ENCODE data around the gene CDH12. TPM values are rescaled to one million over a fixed set of nuclear protein-coding genes. Genes with fewer than 3 reads are reported as not detected.
"Not testable (repeated sequence)": the region's sequence is repeated elsewhere in the genome, so short reads cannot be mapped to it uniquely, and the experiment has no call there.

CDH12 gene
- total and polyA plus RNA-seq, 9 donors = 0.05 to 3.4 (median 0.28) TPM; not detected in 4

GRCh38 chr5:22531986-22532385 is 321.2 kb downstream of the CDH12 start:
- no peaks in the 10 kb centered on the region for H3K9me3 ChIP-seq
- H3K4me3 ChIP-seq = no peak overlapping the region
- TF ChIP-seq EP300 (IDR thresholded peaks at IDR 0.05) (no peak), CTCF (IDR thresholded peaks at IDR 0.05) (no peak), POLR2A (IDR thresholded peaks at IDR 0.05) (no peak)
- DNase-seq = no peak
- intact Hi-C loops (cut with DNase I) = no loop called here
- H3K4me1 ChIP-seq (ENCODE audit: insufficient read depth) = no peaks in the 10 kb centered on the region
- H3K27me3 ChIP-seq = no peaks in the 10 kb centered on the region
- no peak overlapping the region for H3K27ac ChIP-seq
- H3K36me3 ChIP-seq = no peaks in the 10 kb centered on the region
- WGBS, 3 donors = 55 to 77% (median 55%) methylated on average over 4 of the region's 4 CpGs

- intact Hi-C loops (cut with DNase I) = no loop called here
- H3K9me3 ChIP-seq = no peaks in the 10 kb centered on the region
- no peaks in the 10 kb centered on the region for H3K4me1 ChIP-seq (ENCODE audit: insufficient read depth)
- no peak overlapping the region for H3K4me3 ChIP-seq
- TF ChIP-seq EP300 (IDR thresholded peaks at IDR 0.05) (no peak), CTCF (IDR thresholded peaks at IDR 0.05) (no peak), POLR2A (IDR thresholded peaks at IDR 0.05) (no peak)
- no peaks in the 10 kb centered on the region for H3K36me3 ChIP-seq
- no peak overlapping the region for H3K27ac ChIP-seq
- 56 to 70% (median 64%) methylated on average over 3 of the region's 3 CpGs for WGBS, 3 donors
- H3K27me3 ChIP-seq = peaks cover 3% of the 10 kb centered on the region
- no peak for DNase-seq
These were observed 331.6 kb downstream of the CDH12 start for GRCh38 chr5:22521521-22521920.

- DNase-seq; H3K27ac ChIP-seq; H3K4me1 ChIP-seq (ENCODE audit: insufficient read depth); H3K4me3 ChIP-seq; H3K9me3 ChIP-seq; H3K27me3 ChIP-seq; intact Hi-C loops (cut with DNase I); H3K36me3 ChIP-seq: not testable (repeated sequence)
- 86 to 92% (median 87%) methylated on average over 7 of the region's 7 CpGs for WGBS, 3 donors
These were observed 336.6 kb downstream of the CDH12 start for GRCh38 chr5:22516497-22516896.

- TF ChIP-seq CTCF (IDR thresholded peaks at IDR 0.05) (no peak), EP300 (IDR thresholded peaks at IDR 0.05) (no peak), POLR2A (IDR thresholded peaks at IDR 0.05) (no peak)
- Histone ChIP-seq H3K36me3 (no peaks in the 10 kb centered on the region), H3K27me3 (no peaks in the 10 kb centered on the region), H3K4me3 (no peak overlapping the region), H3K4me1 (ENCODE audit: insufficient read depth) (no peaks in the 10 kb centered on the region), H3K9me3 (no peaks in the 10 kb centered on the region), H3K27ac (no peak overlapping the region)
- intact Hi-C loops (cut with DNase I) = no loop called here
- no peak for DNase-seq
These were observed 338.9 kb downstream of the CDH12 start for GRCh38 chr5:22514231-22514630.

GRCh38 chr5:22505891-22506290 is 347.3 kb downstream of the CDH12 start:
- Histone ChIP-seq H3K9me3 (no peaks in the 10 kb centered on the region), H3K36me3 (no peaks in the 10 kb centered on the region), H3K27ac (no peak overlapping the region), H3K4me3 (no peak overlapping the region), H3K27me3 (no peaks in the 10 kb centered on the region), H3K4me1 (ENCODE audit: insufficient read depth) (no peaks in the 10 kb centered on the region)
- TF ChIP-seq CTCF (IDR thresholded peaks at IDR 0.05) (no peak), EP300 (IDR thresholded peaks at IDR 0.05) (no peak), POLR2A (IDR thresholded peaks at IDR 0.05) (no peak)
- WGBS, 3 donors = 50 to 67% (median 55%) methylated on average over 3 of the region's 3 CpGs
- no peak for DNase-seq
- intact Hi-C loops (cut with DNase I) = no loop called here

Data from ovary (tissue), 9 donors.